Measurements from ENCODE around the gene CPLX1.
"Not testable (repeated sequence)": the region's sequence is repeated elsewhere in the genome, so short reads cannot be mapped to it uniquely, and the experiment has no call there.

CPLX1 gene

GRCh38 chr4:791252-791897, 34.6 kb downstream of the CPLX1 start:
- no peak for DNase-seq

GRCh38 chr4:790466-790820, 35.5 kb downstream of the CPLX1 start:
- no peak for DNase-seq

- DNase-seq = no peak
Measured at GRCh38 chr4:789571-790465, 36.1 kb downstream of the CPLX1 start.

DNA sequence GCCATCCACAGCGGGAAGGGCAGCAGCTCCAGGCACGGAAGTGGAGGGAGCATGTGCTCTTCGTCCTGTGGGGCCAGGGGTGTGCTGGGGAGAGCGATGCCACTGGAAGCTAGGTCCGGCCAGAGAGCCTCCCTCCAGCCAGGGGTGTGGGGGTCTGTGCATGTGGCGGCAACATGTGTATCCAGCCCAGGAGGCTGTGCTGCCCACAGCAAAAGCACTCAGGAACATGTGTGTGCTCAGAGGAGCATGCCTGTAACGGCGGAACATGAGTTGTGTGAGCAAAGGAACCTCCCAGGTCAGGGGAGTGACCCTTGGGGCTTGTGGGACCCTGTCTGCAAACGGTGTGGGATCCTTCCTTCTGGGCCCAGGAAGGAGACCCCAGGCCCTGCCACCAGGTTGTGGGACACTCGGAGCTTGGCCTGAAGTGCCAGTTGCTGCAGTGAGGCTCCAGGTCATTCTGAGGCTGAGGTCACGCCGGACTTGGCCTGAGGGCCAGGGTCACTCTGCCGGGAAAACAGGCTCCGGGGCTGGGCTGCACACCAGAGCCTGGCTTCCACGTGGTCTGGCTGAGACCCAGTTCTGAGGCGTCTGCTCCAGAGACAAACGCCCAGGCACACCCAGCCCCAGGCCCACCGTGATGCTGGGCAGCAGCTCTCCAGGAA, 37.2 kb downstream of the CPLX1 start:
- DNase-seq = no peak

DNA sequence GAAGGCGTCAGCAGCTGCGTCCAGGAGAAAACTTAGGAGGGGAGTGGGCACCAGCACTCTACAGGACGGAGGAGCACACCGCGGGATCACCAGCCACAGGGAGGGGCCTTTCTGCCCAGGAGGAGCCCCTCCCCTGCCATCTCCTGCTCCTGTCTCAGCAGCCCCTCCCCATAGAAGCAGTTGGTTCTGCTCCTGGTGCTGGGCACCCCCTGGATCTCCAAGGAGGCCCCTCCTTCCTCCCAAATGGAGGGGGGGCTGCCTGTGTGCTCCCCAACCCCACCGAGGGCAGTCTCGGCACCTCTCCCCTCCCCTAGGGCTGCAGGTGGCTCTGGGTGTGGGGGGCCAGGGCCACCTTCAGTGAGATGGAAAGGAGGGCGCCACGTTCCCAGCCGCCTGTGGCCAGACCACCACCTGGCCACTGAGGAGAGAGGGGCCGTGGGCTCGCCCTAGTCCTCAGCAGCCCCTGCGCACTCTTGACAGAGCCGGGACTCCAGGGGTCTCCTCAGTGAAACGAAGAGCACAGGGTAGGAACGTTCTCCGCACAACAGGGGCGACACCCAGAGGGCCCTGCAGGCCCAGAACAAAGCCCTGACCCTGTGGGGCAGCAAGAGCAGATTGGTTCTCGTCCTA, 37.8 kb downstream of the CPLX1 start:
- no peak for DNase-seq

DNA sequence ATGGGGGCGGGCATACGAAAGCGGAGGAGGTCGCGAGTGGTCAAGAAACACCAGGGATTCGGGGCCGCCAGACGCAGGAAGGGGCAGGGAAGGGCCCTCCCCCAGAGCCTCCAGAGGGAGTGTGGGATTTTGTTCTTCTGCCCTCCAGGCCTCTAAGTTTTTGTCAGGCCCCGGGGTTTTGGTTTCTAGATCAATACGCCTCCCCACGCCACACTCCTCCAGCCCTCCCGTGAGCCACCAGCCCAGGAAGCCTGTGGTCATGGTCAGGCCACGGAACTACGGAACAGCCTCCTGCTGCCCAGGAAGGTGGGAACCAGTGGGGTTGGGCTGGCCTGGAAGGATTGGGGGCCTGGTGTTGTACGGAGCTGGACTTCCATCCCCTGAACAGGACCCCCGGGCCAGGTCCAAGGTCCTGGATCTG, 38.4 kb downstream of the CPLX1 start:
- no peak for DNase-seq

DNA sequence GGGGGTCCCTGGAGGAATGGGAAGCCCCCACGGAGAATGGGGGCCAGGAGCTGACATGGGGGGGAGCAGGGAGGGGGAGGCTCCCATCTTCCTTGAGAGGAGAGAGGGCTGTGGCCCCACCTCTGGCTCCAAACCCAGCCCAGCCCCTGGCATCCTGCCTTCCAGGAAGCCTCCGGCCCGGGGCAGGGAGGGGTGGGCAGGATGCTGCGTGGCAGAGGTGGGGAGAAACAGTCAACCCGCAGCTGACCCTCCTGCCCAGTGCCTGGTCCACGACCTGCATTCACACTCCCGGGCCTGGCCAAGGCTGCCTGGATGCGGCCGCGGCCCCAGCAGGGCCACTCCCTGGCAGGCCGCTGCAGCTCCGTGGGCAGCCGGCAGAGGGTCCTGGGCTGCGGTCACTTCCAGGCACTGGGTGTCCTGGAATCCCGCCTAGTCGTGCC, 39.0 kb downstream of the CPLX1 start:
- no peak for DNase-seq

DNA sequence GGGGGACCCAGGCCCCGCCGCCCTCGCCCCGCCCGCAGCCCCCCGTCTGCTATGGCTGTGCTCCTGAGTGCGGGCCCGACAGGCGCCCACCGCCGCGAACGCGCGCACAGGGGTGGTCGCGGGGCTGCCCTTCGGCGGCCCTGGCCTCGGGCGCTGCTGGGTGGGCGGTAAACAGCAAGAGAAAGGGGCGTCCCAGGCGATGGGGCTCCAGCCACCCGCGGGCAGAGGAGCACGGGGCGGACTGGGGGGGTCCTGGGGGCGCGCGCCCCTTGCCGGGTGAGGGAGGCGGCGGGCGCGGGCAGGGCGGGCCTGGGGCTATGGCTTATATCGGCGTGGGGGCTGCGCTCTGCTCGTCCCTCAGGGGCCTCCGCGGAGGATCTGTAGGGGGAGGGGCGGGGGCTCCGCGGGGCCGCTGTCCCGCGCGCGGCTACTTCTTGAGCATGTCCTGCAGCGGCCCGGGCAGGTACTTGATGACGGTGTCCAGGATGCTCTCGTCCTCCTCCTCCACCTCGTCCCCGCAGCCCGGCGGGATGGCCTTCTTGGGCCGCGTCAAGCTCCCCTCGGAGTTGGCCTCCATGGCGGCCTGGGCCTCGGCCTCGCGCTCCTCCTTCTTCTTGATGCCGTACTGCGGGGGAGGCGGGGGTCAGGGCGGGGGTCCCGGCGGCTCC, 39.7 kb downstream of the CPLX1 start:
- DNase-seq = no peak

DNA sequence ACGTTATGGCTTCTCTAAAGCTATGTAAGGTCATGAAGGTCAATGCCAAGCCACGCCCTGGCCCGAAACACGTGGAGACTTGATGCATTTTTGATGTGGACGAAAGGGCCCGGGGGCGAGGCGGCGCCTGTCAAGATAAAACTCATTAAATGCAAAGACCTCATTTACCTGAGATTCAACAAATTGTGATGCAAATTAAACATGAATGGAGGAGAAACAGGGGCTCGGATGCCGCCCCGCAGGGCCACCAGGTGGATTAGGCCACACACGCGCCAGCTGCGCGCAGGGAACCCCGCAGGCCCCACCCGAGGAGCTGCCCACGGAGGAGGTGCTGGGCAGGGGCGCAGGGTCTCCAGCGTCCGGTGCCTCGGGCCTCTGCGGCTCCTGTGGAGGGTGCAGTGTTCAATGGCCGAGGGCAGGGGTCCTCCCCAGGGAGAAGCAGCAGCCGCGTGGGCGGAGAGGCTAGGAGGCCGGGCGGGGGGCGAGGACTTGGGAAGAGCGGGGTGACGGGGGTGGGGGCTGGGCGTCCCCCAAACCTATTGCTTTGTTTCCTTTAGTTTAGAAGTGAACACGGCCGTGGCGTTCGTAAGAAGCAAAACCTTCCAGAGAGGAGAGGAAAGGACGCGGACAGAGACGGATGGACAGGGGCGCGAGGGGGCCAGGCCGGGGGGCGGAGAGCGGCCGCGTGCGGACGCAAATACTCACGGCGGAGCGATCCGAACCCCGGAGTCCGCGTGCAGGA, 40.4 kb downstream of the CPLX1 start:
- DNase-seq = no peak

GRCh38 chr4:784401-785331, 41.3 kb downstream of the CPLX1 start:
- no peak for DNase-seq

DNA sequence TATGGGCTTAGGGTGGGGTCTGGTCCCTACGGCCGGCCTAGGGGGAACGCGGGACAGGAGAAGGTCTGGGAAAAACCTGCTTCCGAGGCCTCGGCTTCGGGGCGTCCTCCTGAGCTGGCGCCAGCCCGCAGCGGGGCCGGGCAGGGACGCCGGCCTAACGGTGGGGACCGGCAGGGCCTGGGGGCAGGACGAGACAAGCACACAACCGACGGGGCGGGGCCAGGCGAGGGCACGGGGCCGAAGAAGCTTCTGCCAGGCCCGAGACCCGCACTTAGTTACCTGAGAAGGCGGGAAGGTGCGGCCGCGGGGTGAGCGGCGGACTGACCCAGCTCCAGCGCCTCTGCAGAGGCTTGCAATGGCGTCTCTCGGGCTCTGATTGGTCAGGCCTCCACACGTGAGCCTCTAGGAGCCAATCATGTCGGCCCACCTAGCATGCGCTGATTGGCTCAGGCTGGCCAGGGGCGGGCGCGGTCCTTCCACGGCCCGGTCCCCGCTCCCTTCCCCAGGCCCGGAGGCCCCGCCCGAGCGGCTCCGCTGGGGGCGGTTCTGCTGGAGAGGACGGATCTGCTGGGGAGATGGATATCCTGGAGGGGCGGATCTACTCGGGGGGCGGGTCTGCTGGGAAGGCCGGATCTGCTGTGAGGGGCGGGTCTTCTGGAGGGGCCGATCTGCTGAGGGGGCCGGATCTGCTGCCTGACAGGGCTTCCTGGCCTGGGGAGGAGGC, 44.3 kb downstream of the CPLX1 start:
- DNase-seq = peak; percentile 97

DNA sequence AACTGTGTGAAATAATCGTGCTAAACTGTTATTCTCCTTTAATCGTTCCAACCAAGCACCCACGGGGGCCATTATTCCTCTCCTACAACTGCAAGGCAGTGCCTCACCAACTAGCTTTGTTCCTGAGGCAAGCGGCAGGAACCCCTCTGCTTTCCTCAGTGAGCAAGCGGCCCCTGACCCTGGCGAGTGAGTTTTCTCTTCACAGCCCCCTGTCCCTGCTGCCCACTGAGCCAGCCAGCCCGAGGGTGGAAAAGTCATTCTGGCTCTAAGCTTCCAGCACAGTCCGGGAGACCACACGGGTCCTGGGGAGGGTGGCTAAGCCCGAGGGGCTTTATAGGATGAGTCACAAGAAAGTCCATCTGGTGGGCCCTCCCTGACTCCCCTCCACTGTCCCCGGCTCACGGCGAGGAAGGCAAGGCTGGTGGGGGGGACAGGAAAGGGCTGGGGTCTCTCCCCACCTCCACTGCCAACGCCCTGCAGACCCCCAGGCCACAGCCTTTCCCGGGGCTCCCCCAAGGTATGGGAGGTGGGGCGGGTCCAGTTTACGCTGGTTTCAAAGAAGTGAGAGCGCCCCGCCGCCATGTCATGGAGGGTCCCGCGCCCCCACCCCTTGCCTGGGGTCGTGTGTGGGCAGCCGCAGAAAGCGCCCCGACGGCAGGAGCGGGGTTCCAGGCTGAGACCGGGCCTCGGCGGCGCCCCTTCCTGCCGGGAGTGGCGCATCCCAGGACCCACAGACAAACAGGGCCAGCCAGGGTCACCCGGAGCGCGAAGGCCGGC, 45.0 kb downstream of the CPLX1 start:
- DNase-seq = no peak

DNA sequence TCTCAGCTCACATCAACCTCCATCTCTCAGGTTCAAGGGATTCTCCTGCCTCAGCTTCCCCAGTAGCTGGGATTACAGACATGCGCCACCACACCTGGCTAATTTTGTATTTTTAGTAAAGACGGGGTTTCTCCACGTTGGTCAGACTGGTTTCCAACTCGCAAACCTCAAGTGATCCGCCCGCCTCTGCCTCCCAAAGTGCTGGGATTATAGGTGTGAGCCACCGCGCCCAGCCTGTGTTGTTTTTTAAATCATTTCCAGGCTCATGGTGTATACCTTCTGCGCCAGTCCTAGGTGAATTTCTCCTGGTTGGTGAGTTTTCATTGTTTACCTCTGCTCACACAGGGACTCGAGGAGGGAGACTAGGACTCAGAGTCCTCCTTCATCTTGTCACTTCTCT, 45.7 kb downstream of the CPLX1 start:
- not testable (repeated sequence) for DNase-seq

- no peak for DNase-seq
Measured at GRCh38 chr4:779555-779954, 46.4 kb downstream of the CPLX1 start.

DNA sequence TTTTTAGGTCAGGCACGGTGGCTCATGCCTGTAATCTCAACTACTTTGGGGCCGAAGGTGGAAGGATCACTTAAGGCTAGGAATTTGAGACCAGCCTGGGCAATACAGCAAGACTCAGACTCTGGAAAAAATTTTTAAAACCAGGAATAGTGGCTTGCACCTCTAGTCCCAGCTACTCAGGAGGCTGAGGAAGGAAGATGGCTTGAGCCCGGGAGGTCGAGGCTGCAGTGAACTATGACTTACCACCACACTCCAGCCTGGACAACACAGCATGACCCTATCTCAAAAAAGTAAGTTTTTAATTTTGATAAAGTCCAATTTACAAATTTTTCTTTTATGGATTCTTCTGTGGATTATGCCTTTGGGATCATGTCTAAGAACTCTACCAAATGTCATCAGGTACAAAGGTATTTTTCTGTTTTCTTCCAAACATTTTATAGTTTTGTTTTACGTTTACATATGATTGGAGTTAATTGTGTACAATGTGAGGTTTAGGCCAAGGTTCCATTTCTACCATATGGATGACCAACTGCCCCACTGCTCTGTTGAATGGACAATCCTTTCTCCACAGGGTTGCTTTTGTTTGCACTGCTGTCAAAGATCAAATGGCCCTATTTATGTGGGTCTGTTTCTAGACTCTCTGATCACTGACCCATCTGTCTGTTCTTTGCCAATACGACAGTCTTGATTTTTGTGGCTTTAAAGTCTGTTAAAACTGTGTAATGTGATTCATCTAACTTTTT, 48.2 kb downstream of the CPLX1 start:
- no peak for DNase-seq

DNA sequence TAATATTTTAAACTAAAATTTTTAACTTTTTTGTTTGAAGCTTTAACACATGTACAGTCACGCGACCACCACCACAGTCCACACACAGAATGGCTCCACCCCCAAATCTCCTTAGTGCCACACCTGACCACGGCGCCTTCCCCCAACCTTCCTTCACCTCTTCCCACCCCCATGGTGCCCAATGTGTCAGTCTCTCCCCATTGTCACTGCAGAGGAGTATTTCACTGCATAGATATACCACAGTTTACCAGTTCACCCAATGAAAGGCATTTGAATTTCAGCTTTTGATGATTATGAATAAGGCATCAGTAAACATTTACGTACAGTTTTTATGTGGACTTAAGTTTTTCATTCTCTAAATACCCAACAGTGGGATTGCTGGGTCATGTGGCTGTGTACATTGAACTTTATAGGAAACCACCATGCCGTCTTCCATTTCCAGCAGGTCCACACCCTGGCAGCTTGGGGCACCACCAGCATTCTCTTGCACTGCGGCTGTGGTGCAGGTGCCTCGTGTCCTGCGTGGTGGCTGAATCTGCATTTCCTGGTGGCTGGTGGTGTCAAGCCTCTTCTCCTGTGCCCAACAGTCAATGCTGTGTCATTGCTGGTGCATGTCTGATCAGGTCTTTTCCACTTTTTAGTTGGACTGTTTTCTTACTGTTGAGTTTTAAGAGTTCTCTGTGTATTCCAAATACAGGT, 49.0 kb downstream of the CPLX1 start:
- no peak for DNase-seq

- not testable (repeated sequence) for DNase-seq
Measured at GRCh38 chr4:775485-775884, 50.4 kb downstream of the CPLX1 start.
